Measurements from ENCODE around the gene URAD.

URAD gene

DNA sequence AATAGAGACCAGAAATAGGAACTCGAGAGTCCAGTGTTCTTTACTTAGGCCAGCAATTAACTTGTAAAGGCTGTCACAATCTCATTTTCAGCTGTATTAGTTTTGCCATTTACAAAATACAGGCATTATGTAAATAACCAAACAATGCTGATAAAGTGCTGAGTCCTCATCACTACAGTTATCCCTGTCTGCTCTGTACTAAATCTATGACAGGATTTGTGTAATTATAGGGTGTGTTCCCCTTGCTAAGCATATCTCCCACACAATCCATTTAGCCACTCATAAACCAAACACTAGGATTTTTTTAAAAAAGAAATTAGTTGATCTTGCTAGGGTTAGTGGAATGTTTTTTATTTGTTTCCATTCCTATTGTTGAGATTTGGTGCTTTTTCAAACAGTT, 45.5 kb downstream of the URAD start:
- 0 out of 2 replicates have a peak, but pooled peaks cover 3% of the 10 kb centered on the region for H3K9me3 ChIP-seq (ENCODE audit: insufficient read depth, low read depth, low read length)
- H3K27ac ChIP-seq (ENCODE audit: low read depth, low read length) = no peak overlapping the region
- 93% methylated on average over 1 of the region's 1 CpG for WGBS
- H3K4me1 ChIP-seq (ENCODE audit: insufficient read depth, low read length) = no peaks in the 10 kb centered on the region
- no peak overlapping the region for H3K9ac ChIP-seq (ENCODE audit: low read depth, low read length)
- H3K36me3 ChIP-seq (ENCODE audit: insufficient read depth, low read length) = no peaks in the 10 kb centered on the region
- H3K4me3 ChIP-seq (ENCODE audit: low read length) = no peak overlapping the region
- H3K27me3 ChIP-seq (ENCODE audit: insufficient read depth, low read length) = peaks cover 67% of the 10 kb centered on the region

DNA sequence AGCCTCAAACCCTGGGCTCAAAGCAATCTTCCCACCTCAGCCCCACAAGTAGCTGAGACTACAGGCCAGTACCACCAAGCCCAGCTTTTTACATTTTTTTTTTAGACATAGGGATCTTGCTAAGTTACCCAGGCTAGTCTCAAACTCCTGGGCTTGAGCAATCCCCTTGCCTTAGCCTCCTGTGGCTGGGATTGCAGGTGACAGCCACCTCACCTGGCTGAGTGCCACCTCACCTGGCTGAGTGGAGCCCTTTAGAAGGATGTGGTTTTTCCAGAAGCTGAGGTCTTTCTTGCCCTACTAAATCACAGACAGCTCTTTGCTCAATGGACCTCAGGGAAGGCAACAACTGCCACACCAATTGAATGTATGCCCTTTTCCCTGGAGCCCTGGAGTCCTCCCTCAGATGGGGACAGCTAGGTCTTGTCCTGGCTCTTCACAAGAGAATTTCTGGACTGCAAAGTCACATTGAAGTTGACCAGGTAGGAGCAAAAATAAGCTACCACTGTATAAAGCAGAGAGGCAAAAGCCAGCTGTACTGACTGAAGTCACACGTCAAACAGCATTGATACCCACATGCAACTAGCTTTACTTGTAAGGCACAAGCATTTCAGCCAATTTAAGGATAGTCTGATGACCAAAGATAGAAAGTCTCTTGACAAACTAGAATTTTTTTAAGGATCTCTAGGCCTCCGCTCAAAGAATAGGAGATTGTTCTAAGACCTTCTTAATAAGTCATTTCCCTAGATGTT, 54.7 kb downstream of the URAD start:
- Histone ChIP-seq H3K36me3 (ENCODE audit: insufficient read depth, low read length) (no peaks in the 10 kb centered on the region), H3K27me3 (ENCODE audit: insufficient read depth, low read length) (peaks cover 69% of the 10 kb centered on the region)
- WGBS = 57% methylated on average over 2 of the region's 2 CpGs

GRCh38 chr13:27933118-27933517, 55.4 kb downstream of the URAD start:
- Histone ChIP-seq H3K27me3 (ENCODE audit: insufficient read depth, low read length) (peaks cover 70% of the 10 kb centered on the region), H3K4me3 (ENCODE audit: low read length) (no peak overlapping the region), H3K9ac (ENCODE audit: low read depth, low read length) (no peak overlapping the region), H3K27ac (ENCODE audit: low read depth, low read length) (no peak overlapping the region), H3K36me3 (ENCODE audit: insufficient read depth, low read length) (no peaks in the 10 kb centered on the region), H3K9me3 (ENCODE audit: insufficient read depth, low read depth, low read length) (no peaks in the 10 kb centered on the region), H3K4me1 (ENCODE audit: insufficient read depth, low read length) (no peaks in the 10 kb centered on the region)
- WGBS = 86% methylated on average over 1 of the region's 1 CpG

More for the DNA sequence above, 54.7 kb downstream of the URAD start:
- Histone ChIP-seq H3K27ac (ENCODE audit: low read depth, low read length) (no peak overlapping the region), H3K4me1 (ENCODE audit: insufficient read depth, low read length) (no peaks in the 10 kb centered on the region), H3K9me3 (ENCODE audit: insufficient read depth, low read depth, low read length) (no peaks in the 10 kb centered on the region), H3K4me3 (ENCODE audit: low read length) (no peak overlapping the region), H3K9ac (ENCODE audit: low read depth, low read length) (no peak overlapping the region)

GRCh38 chr13:27929868-27930267, 58.6 kb downstream of the URAD start:
- H3K9ac ChIP-seq (ENCODE audit: low read depth, low read length) = no peak overlapping the region
- no peaks in the 10 kb centered on the region for H3K9me3 ChIP-seq (ENCODE audit: insufficient read depth, low read depth, low read length)
- H3K4me3 ChIP-seq (ENCODE audit: low read length) = no peak overlapping the region
- no peak overlapping the region for H3K27ac ChIP-seq (ENCODE audit: low read depth, low read length)
- H3K4me1 ChIP-seq (ENCODE audit: insufficient read depth, low read length) = no peaks in the 10 kb centered on the region
- H3K27me3 ChIP-seq (ENCODE audit: insufficient read depth, low read length) = peaks cover 93% of the 10 kb centered on the region
- no peaks in the 10 kb centered on the region for H3K36me3 ChIP-seq (ENCODE audit: insufficient read depth, low read length)

DNA sequence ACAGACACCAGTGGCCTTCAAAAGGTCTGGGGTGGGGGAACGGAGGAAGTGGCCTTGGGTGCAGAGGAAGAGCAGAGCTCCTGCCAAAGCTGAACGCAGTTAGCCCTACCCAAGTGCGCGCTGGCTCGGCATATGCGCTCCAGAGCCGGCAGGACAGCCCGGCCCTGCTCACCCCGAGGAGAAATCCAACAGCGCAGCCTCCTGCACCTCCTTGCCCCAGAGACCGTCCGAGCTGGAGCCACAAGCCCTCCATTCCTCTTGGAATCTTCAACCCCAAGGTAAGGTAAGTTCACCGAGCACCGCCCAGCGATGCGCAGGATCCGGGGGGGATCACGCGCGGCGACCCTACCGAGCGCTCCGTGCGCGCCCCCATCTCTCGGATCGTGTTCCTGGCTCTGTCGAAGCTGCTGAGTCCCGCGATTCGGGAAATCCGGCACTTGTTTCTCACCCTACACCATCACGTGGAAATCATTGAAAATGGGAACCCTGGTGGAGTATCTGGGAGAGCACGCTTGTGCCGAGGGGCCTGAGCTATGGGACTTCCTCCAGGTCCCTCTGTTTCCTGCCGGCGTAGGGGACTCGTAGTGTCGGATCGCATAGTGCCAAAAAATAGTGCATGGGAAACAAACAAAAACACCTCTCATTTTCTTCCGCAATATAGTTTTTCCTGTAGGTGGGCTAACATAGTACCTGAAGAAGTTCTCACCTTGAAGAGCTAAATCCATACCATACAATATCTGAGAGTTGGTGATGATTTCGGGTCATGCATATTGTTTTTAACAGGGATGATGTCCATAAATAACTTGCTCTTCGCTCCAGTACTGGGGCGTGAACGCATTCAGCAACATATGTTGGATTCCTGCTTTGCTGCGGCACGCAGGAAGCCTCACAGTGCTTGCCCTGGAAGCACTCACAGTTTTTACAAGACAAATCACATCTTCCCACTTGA, 59.4 kb downstream of the URAD start:
- Histone ChIP-seq H3K4me1 (ENCODE audit: insufficient read depth, low read length) (no peaks in the 10 kb centered on the region), H3K36me3 (ENCODE audit: insufficient read depth, low read length) (no peaks in the 10 kb centered on the region), H3K27me3 (ENCODE audit: insufficient read depth, low read length) (peaks cover 100% of the 10 kb centered on the region), H3K4me3 (ENCODE audit: low read length) (no peak overlapping the region), H3K27ac (ENCODE audit: low read depth, low read length) (no peak overlapping the region), H3K9me3 (ENCODE audit: insufficient read depth, low read depth, low read length) (no peaks in the 10 kb centered on the region), H3K9ac (ENCODE audit: low read depth, low read length) (no peak overlapping the region)
- 9% methylated on average over 47 of the region's 48 CpGs for WGBS

- Histone ChIP-seq H3K27ac (ENCODE audit: low read depth, low read length) (no peak overlapping the region), H3K9ac (ENCODE audit: low read depth, low read length) (no peak overlapping the region), H3K4me3 (ENCODE audit: low read length) (no peak overlapping the region), H3K27me3 (ENCODE audit: insufficient read depth, low read length) (peaks cover 100% of the 10 kb centered on the region), H3K9me3 (ENCODE audit: insufficient read depth, low read depth, low read length) (no peaks in the 10 kb centered on the region), H3K36me3 (ENCODE audit: insufficient read depth, low read length) (no peaks in the 10 kb centered on the region), H3K4me1 (ENCODE audit: insufficient read depth, low read length) (no peaks in the 10 kb centered on the region)
- 7% methylated on average over 26 of the region's 26 CpGs for WGBS
Measured at GRCh38 chr13:27928353-27928804, 60.1 kb downstream of the URAD start.
